Activated CD4-positive, alpha-beta T cell treated with anti-CD3 and anti-CD28 coated beads, Interleukin-2, amount 50 U/mL, for 16 hours (primary cell): ENCODE results near the gene MICU1.
"Not testable (repeated sequence)": the region's sequence is repeated elsewhere in the genome, so short reads cannot be mapped to it uniquely, and the experiment has no call there.

ENCODE experiments used
- DNase-seq: peaks from one replicate; pipeline ENCODE4 v3.0.0-alpha.2; 2020

MICU1 gene

DNA sequence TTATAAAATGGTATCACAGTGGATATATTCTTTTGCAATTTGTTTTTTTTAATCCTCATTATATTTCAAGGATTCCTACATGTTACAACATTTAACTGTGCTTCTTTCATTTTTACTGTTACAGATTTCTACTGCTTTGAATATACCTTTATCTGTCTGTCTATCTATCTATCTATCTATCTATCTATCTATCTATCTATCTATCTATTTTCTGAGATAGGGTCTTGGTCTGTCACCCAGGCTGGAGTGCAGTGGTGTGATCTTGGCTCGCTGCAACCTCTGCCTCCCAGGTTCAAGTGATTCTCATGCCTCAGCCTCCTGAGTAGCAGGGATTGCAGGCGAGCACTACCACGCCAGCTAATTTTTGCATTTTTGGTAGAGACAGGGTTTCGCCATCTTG is 194.9 kb downstream of the MICU1 start:
- DNase-seq, result not testable (repeated sequence)

DNA sequence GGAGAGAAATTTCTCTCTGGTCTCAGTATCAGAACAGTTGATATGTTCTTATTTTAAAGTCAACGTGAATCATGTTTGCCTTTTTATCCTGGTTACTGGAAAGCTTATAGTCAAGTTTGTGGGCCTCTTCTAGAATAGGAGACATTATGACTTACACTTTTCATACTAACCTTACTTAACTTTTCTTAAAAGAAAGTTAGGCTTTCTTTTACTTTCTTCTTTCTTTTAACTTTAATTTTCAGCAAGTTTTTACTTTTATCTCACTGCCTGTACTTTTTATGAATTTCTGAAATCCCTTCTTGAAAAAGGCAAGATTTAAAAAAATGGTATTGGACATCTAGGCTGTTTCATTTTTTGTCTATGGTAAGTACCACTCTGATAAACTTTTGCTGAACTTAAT is 195.9 kb downstream of the MICU1 start:
- DNase-seq, result no peak

GRCh38 chr10:72426986-72427385 is 198.9 kb downstream of the MICU1 start:
- DNase-seq, result no peak

- no peak for DNase-seq
These were observed 200.7 kb downstream of the MICU1 start for GRCh38 chr10:72425133-72425532.

- DNase-seq, result no peak
These were observed 201.3 kb downstream of the MICU1 start for GRCh38 chr10:72424561-72424960.

GRCh38 chr10:72423426-72423825 is 202.5 kb downstream of the MICU1 start:
- no peak for DNase-seq

GRCh38 chr10:72421885-72422540 is 203.9 kb downstream of the MICU1 start:
- no peak for DNase-seq

DNA sequence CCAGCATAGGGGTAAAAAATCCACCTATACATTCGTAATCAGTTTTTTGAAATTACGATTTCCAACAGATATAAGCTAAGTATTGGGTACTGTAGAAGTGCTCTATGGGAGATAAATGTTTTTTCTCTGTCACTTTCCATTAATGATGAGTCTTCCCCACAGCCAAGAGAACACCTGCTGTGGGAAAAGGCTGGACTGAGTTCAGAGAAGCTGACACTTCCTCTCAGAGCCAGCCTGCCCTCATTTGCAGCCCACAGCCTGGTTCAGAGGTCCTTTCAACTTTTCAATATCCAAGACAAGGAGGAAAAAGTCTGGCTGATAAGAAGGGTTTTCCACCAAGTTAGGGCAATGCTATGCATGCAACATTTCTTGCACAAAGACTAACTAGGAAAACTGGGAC is 206.6 kb downstream of the MICU1 start:
- no peak for DNase-seq

DNA sequence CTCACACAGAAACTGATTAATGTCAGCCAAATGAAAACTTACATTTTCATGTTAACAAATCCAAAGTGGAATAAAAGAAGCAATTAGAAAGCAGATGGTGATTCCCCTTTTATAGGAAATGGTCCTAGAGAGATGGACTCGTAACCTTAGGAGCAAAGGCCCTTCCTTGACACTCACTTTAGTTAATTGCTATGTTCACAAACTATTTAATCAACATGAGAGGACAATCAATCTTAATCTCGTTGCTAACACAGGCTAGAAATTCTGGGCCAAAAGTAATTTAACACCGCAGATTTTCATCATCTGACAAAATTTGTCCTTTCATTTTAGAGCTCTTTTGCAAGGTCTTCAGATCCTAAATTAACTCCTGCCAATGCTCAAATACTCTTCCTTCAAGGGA is 207.2 kb downstream of the MICU1 start:
- DNase-seq, result no peak

GRCh38 chr10:72417971-72418370 is 207.9 kb downstream of the MICU1 start:
- no peak for DNase-seq

DNA sequence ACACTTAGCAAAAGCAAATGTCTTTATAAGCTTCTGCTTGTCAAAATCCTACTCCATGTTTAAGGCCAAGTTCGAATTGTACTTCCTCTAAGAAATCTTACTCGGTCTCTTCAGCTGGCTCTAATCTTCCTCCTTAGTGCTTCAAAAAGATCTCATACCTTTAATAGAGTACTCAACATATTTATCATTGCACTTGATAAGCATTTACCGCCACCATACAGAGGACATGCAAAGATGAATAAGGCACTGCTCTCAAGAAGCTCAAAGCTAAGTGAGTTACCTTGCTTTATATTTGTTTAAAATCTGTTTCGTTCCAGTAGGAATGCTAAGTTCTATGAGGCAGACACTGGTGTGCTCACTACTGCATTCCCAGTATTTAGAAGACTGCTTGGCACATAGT is 209.2 kb downstream of the MICU1 start:
- no peak for DNase-seq

GRCh38 chr10:72414642-72415041 is 211.2 kb downstream of the MICU1 start:
- no peak for DNase-seq

GRCh38 chr10:72409167-72409566 is 216.7 kb downstream of the MICU1 start:
- DNase-seq, result no peak

GRCh38 chr10:72407927-72408600 is 217.8 kb downstream of the MICU1 start:
- no peak for DNase-seq

DNA sequence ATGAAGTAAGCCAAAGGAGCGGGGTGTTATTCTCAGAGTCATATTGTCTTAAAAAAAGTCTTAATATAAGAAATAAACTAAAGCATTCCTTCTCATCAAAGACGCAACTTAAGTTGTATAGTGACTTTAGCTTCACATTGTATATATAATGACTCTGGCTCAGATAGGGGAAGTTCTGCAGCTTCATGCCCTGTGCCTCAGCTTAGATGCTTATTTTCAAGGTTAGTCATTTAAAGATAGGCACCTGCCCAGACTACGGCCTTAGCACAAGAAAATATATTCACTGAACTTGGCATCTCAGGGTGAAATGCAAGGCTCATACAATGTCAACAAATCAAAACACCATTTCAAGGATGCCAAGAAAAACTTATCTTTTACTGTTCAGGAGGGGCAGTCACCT is 218.4 kb downstream of the MICU1 start:
- DNase-seq, result no peak

DNA sequence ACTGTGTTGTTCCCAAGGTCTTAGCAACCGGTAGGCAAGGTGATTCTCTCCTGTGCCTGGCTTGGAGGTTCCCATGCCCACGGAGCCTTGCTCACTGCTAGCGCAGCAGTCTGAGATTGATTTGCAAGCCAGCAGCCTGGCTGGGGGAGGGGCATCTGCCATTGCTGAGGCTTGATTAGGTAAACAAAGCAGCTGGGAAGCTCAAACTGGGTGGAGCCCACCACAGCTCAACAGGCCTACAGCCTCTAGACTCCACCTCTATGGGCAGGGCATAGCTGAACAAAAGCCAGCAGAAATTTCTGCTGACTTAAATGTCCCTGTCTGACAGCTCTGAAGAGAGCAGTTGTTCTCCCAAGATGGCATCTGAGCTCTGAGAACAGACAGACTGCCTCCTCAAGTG is 230.3 kb downstream of the MICU1 start:
- DNase-seq, result not testable (repeated sequence)

GRCh38 chr10:72392571-72392970 is 233.3 kb downstream of the MICU1 start:
- DNase-seq, result no peak

- DNase-seq, result no peak
These were observed 235.1 kb downstream of the MICU1 start for GRCh38 chr10:72390764-72391163.

DNA sequence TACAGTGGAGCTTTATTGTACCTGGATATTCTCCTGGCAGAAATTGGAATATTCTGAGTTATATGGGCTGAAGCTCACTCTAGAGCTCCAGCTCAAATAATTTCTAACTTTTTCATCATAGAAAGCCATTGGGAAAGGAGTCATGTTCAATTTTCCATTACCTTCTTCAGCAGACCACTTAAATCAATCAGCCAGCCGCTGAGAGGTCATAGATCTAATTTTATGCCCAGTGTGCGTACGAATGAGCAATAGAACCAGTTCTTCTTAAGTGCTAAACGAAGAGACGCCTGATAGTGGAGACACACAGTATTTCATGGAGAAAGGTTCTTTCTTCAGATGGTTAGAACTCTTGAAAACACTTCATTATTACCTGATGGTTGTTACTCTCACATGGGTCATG is 236.2 kb downstream of the MICU1 start:
- DNase-seq, result no peak

DNA sequence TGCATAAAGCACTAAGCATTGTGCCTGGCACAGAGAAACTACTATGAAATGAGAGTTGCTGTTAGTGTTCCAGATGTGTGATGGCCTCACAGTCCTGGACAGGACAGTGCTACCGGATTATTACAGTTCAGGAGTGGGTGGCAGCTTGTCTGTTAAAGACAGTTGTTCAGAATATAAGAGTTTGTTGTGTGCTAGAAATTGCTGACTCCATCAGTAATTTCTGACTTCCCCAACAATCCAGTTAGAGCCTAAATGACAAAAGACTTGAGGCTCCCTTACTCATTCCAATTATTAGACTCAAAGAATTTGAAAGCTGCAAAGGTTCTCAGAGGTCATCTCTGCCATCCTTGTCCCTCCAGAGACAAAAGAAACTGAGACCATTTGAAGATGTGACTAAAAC is 236.9 kb downstream of the MICU1 start:
- DNase-seq, result no peak

DNA sequence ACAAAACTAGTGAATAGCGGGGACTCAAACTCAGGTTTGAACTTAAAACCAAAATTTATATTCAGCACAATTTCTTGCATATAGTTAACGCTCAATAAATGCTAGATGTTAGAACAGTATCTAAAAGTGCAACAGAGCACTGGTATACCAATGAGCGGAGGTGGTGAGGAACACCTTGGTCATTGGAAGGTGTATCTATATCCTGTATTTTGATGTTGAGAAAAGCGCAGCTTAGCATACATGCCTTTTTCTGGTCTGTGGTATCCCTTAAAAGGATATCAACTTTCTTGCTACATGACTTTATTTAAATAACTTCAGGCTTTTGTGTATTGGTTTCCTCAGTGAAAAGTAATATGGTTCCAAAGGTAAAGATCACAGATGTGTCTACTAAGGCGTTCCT is 237.8 kb downstream of the MICU1 start:
- DNase-seq, result no peak

- no peak for DNase-seq
These were observed 238.8 kb downstream of the MICU1 start for GRCh38 chr10:72386916-72387586.

DNA sequence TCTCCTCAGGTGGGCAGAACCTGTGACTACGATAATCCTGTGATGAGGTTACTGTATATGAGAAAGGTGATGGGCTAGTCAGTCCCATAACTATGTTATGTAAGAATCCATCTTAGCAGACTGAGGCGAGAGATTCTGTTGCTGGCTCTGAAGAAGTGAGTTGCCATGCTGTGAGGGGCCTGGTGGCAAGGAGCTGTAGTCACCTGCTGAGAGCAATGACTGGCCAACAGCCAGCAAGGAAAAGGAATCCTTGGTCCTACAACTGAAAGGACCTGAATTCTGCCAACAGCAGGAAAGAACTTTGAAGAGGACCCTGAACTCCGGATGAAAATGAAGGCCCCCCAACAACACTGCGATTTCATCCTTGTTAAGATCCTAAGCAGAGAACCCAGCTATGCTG is 240.2 kb downstream of the MICU1 start:
- no peak for DNase-seq

DNA sequence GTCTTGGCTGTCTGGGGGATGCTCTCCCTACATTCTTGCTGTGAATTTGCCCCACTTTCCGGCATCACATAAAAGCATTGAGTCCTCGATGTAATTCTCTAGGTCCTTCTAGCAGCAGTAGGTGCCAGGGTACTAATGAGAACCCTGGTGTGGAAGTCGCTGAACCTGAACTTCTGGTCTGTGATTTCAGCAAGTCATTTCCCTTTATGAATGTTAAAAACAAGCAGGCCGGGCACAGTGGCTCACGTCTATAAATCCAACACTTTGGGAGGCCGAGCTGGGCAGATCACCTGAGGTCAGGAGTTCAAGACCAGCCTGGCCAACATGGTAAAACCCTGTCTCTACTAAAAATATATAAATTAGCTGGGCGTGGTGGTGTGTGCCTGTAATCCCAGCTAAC is 240.9 kb downstream of the MICU1 start:
- not testable (repeated sequence) for DNase-seq
